Ectodermal cell (in vitro differentiated cells): ENCODE measurements around the gene COL15A1.
A peak's percentile ranks its signal among the peaks of the same experiment; 100 is the strongest.

ENCODE experiments used
- H3K27ac ChIP-seq: 2 replicates; pipeline ENCODE4 v1.7.0; 2013; ENCODE audit warnings: mild to moderate bottlenecking, low read depth, low read length; ENCODE audit not compliant: insufficient read depth, poor library complexity, severe bottlenecking
- H3K27me3 ChIP-seq: 2 replicates; pipeline ENCODE4 v1.7.0; 2013; ENCODE audit warnings: mild to moderate bottlenecking, low read length; ENCODE audit not compliant: insufficient read depth, control insufficient read depth, poor library complexity, severe bottlenecking
- H3K36me3 ChIP-seq: one replicate; pipeline ENCODE4 v1.7.0; 2013; ENCODE audit warnings: low read length; ENCODE audit not compliant: control insufficient read depth, insufficient read depth
- H3K4me1 ChIP-seq: one replicate; pipeline ENCODE4 v1.7.0; 2013; ENCODE audit warnings: low read length; ENCODE audit not compliant: control insufficient read depth, insufficient read depth
- H3K4me3 ChIP-seq: 2 replicates; pipeline ENCODE4 v1.7.0; 2013; ENCODE audit warnings: low read depth, low read length, control low read depth; ENCODE audit not compliant: insufficient read depth
- H3K9me3 ChIP-seq: 2 replicates; pipeline ENCODE4 v1.7.0; 2013; ENCODE audit warnings: mild to moderate bottlenecking, low read length, moderate library complexity; ENCODE audit not compliant: control insufficient read depth
- WGBS, 2 experiments: methylation state at CpG; one replicate each; pipeline ENCODE4 v1.1.7; 2013; ENCODE audit warnings: missing lambda C conversion rate in 2 of 2; 5-methylcytosine and 5-hydroxymethylcytosine counted together

Gene COL15A1

GRCh38 chr9:98942906-98943681 lies 613 bp upstream of the COL15A1 start:
- no peaks in the 10 kb centered on the region for H3K4me1 ChIP-seq
- no peak overlapping the region for H3K27ac ChIP-seq
- no peaks in the 10 kb centered on the region for H3K36me3 ChIP-seq
- WGBS, 2 experiments: 55 to 57% methylated on average over 15 of the region's 15 CpGs
- no peaks in the 10 kb centered on the region for H3K9me3 ChIP-seq
- peak overlapping the region; percentile 35 for H3K4me3 ChIP-seq
- H3K27me3 ChIP-seq: peaks cover 54% of the 10 kb centered on the region

- Histone ChIP-seq H3K27me3 (peaks cover 54% of the 10 kb centered on the region), H3K9me3 (no peaks in the 10 kb centered on the region), H3K4me1 (no peaks in the 10 kb centered on the region), H3K27ac (no peak overlapping the region), H3K4me3 (peak overlapping the region; percentile 35), H3K36me3 (no peaks in the 10 kb centered on the region)
- 3% methylated on average over 46 of the region's 46 CpGs for whole genome bisulfite sequencing, 2 experiments
These were observed 488 bp downstream of the COL15A1 start for GRCh38 chr9:98944057-98944733.

- H3K36me3 ChIP-seq: no peaks in the 10 kb centered on the region
- peak overlapping the region; percentile 35 for H3K4me3 ChIP-seq
- no peak overlapping the region for H3K27ac ChIP-seq
- H3K27me3 ChIP-seq: peaks cover 53% of the 10 kb centered on the region
- WGBS, 2 experiments: 43 to 50% methylated on average over 9 of the region's 9 CpGs
- no peaks in the 10 kb centered on the region for H3K9me3 ChIP-seq
- no peaks in the 10 kb centered on the region for H3K4me1 ChIP-seq
These were observed 997 bp downstream of the COL15A1 start for GRCh38 chr9:98944734-98945074.

GRCh38 chr9:98949565-98949964 lies 5.9 kb downstream of the COL15A1 start:
- Histone ChIP-seq H3K9me3 (no peaks in the 10 kb centered on the region), H3K36me3 (no peaks in the 10 kb centered on the region), H3K4me3 (no peak overlapping the region), H3K4me1 (no peaks in the 10 kb centered on the region), H3K27ac (no peak overlapping the region), H3K27me3 (peaks cover 14% of the 10 kb centered on the region)

GRCh38 chr9:98950262-98950661 lies 6.6 kb downstream of the COL15A1 start:
- no peak overlapping the region for H3K27ac ChIP-seq
- H3K4me1 ChIP-seq: no peaks in the 10 kb centered on the region
- no peaks in the 10 kb centered on the region for H3K9me3 ChIP-seq
- WGBS, 2 experiments: 80 to 100% methylated on average over 1 of the region's 1 CpG
- H3K36me3 ChIP-seq: no peaks in the 10 kb centered on the region
- no peak overlapping the region for H3K4me3 ChIP-seq
- peaks cover 8% of the 10 kb centered on the region for H3K27me3 ChIP-seq

GRCh38 chr9:98951967-98952366 lies 8.3 kb downstream of the COL15A1 start:
- H3K27me3 ChIP-seq: no peaks in the 10 kb centered on the region
- WGBS, 2 experiments: 78% methylated on average over 1 of the region's 1 CpG; no CpG with 5 or more reads in 1 of the 2 experiments
- no peak overlapping the region for H3K4me3 ChIP-seq
- no peaks in the 10 kb centered on the region for H3K4me1 ChIP-seq
- no peaks in the 10 kb centered on the region for H3K36me3 ChIP-seq
- H3K27ac ChIP-seq: no peak overlapping the region
- no peaks in the 10 kb centered on the region for H3K9me3 ChIP-seq

- Histone ChIP-seq H3K4me1 (no peaks in the 10 kb centered on the region), H3K4me3 (no peak overlapping the region), H3K36me3 (no peaks in the 10 kb centered on the region), H3K27ac (no peak overlapping the region), H3K9me3 (no peaks in the 10 kb centered on the region), H3K27me3 (no peaks in the 10 kb centered on the region)
- 91 to 96% methylated on average over 2 of the region's 2 CpGs for WGBS, 2 experiments
These were observed 10.0 kb downstream of the COL15A1 start for GRCh38 chr9:98953581-98954243.

GRCh38 chr9:98954244-98954610 lies 10.5 kb downstream of the COL15A1 start:
- Histone ChIP-seq H3K27ac (no peak overlapping the region), H3K4me1 (no peaks in the 10 kb centered on the region), H3K27me3 (no peaks in the 10 kb centered on the region), H3K9me3 (no peaks in the 10 kb centered on the region), H3K4me3 (no peak overlapping the region), H3K36me3 (no peaks in the 10 kb centered on the region)
- 95 to 98% methylated on average over 2 of the region's 2 CpGs for WGBS, 2 experiments

- no peaks in the 10 kb centered on the region for H3K27me3 ChIP-seq
- H3K27ac ChIP-seq: no peak overlapping the region
- no peaks in the 10 kb centered on the region for H3K4me1 ChIP-seq
- no peaks in the 10 kb centered on the region for H3K36me3 ChIP-seq
- WGBS, 2 experiments: 91 to 97% methylated on average over 3 of the region's 3 CpGs
- H3K4me3 ChIP-seq: no peak overlapping the region
- H3K9me3 ChIP-seq: no peaks in the 10 kb centered on the region
These were observed 11.6 kb downstream of the COL15A1 start for GRCh38 chr9:98955259-98955658.

GRCh38 chr9:98957826-98958225 lies 14.1 kb downstream of the COL15A1 start:
- H3K4me1 ChIP-seq: no peaks in the 10 kb centered on the region
- no peak overlapping the region for H3K4me3 ChIP-seq
- no peaks in the 10 kb centered on the region for H3K9me3 ChIP-seq
- H3K27ac ChIP-seq: no peak overlapping the region
- no peaks in the 10 kb centered on the region for H3K27me3 ChIP-seq
- 98% methylated on average over 6 of the region's 6 CpGs for WGBS, 2 experiments
- H3K36me3 ChIP-seq: no peaks in the 10 kb centered on the region
